Gastroesophageal sphincter (tissue), 4 donors: Measurements from ENCODE around the gene FANK1. TPM values are rescaled to one million over a fixed set of nuclear protein-coding genes. Genes with fewer than 3 reads are reported as not detected.

Experiments used
- ATAC-seq: fragments of 150-250 bp; one replicate; pipeline ENCODE4 v1.9.1; 2016; ENCODE audit warnings: mild to moderate bottlenecking, moderate library complexity
- H3K27ac ChIP-seq, 4 donors: fragments of 200-600 bp; sonication (generic) in 3 of 4; 1 replicate in 3 of 4; 2 replicates in 1 of 4; pipeline ENCODE4 v1.5.1; 2016 to 2019
- H3K27me3 ChIP-seq: fragments of 200-600 bp; sonication (generic); one replicate; pipeline ENCODE4 v1.5.1; 2019
- H3K36me3 ChIP-seq, 2 donors: fragments of 200-600 bp; sonication (generic); one replicate each; pipeline ENCODE4 v1.5.1; 2019; ENCODE audit warnings: control low read depth in 1 of 2
- H3K4me1 ChIP-seq, 3 donors: fragments of 200-600 bp; sonication (generic); 1 replicate in 2 of 3; 2 replicates in 1 of 3; pipeline ENCODE4 v1.5.1; 2016 to 2019; ENCODE audit warnings: control low read depth in 2 of 3
- H3K4me3 ChIP-seq, 2 donors: fragments of 200-600 bp; sonication (generic); one replicate each; pipeline ENCODE4 v1.5.1; 2019; ENCODE audit warnings: mild to moderate bottlenecking in 1 of 2, moderate library complexity in 1 of 2
- H3K9me3 ChIP-seq, 3 donors: fragments of 200-600 bp; sonication (generic); one replicate each; pipeline ENCODE4 v1.5.1; 2017 to 2019; ENCODE audit warnings: control low read depth in 2 of 3
- CTCF ChIP-seq, 4 experiments: fragments of 200-600 bp in 2 of 4; fragments of 450-650 bp in 2 of 4; sonication (generic) in 1 of 4; IDR thresholded peaks; one replicate each; pipeline ENCODE4 v1.5.1; 2017 to 2019; ENCODE audit warnings: antibody characterized with exemption in 4 of 4, mild to moderate bottlenecking in 2 of 4, moderate library complexity in 2 of 4
- EP300 ChIP-seq: sonication (generic); formaldehyde crosslinking; IDR thresholded peaks from one replicate; pipeline ENCODE4 v1.6.1; 2017; ENCODE audit warnings: antibody characterized with exemption, mild to moderate bottlenecking
- POLR2A ChIP-seq, 2 donors: fragments of 450-650 bp; IDR thresholded peaks; one replicate each; pipeline ENCODE4 v1.6.1; 2017; ENCODE audit warnings: antibody characterized with exemption in 2 of 2, mild to moderate bottlenecking in 2 of 2, moderate library complexity in 1 of 2
- POLR2AphosphoS5 ChIP-seq: sonication (generic); formaldehyde crosslinking; IDR thresholded peaks from one replicate; pipeline ENCODE4 v1.6.1; 2017; ENCODE audit warnings: antibody characterized with exemption
- WGBS, 2 donors: methylation state at CpG; one replicate each; pipeline ENCODE4 v1.1.5; 2018; ENCODE audit warnings: low coverage in 1 of 2; 5-methylcytosine and 5-hydroxymethylcytosine counted together
- total RNA-seq, 4 donors: library from RNA; depleted of rRNA; stranded (reverse); fragments of >200 nt; gene quantifications; one replicate each; pipeline ENCODE4 v1.1.0, GENCODE V29; 2016

FANK1 gene
- total RNA-seq, 4 donors from 2014 or later: 0.81 to 1.7 (median 0.93) TPM; not detected in 1

GRCh38 chr10:125983656-125984055 is 87.3 kb downstream of the FANK1 start:
- no peak for ATAC-seq
- TF ChIP-seq EP300 (no peak), CTCF (IDR thresholded peaks at IDR 0.05) (no peak), POLR2AphosphoS5 (no peak), POLR2A (IDR thresholded peaks at IDR 0.05) (no peak)
- no peaks in the 10 kb centered on the region for H3K36me3 ChIP-seq
- WGBS, 2 donors: 90 to 100% methylated on average over 4 to 5 of the region's 5 CpGs
- H3K4me3 ChIP-seq: no peak overlapping the region
- H3K4me1 ChIP-seq: no peaks in the 10 kb centered on the region
- no peaks in the 10 kb centered on the region for H3K9me3 ChIP-seq
- H3K27me3 ChIP-seq: no peaks in the 10 kb centered on the region
- no peak overlapping the region for H3K27ac ChIP-seq

- Histone ChIP-seq H3K4me1 (no peaks in the 10 kb centered on the region), H3K36me3 (no peaks in the 10 kb centered on the region), H3K27ac (no peak overlapping the region), H3K4me3 (no peak overlapping the region), H3K27me3 (no peaks in the 10 kb centered on the region), H3K9me3 (no peaks in the 10 kb centered on the region)
- ATAC-seq: no peak
- WGBS, 2 donors: 65 to 70% methylated on average over 2 to 3 of the region's 4 CpGs
- TF ChIP-seq POLR2A (IDR thresholded peaks at IDR 0.05) (no peak), CTCF (IDR thresholded peaks at IDR 0.05) (no peak), EP300 (no peak), POLR2AphosphoS5 (no peak)
Measured at GRCh38 chr10:125984346-125984745, 88.0 kb downstream of the FANK1 start.

GRCh38 chr10:125984865-125985495 is 88.6 kb downstream of the FANK1 start:
- Histone ChIP-seq H3K4me1 (no peaks in the 10 kb centered on the region), H3K27me3 (no peaks in the 10 kb centered on the region), H3K4me3 (no peak overlapping the region), H3K27ac (no peak overlapping the region), H3K9me3 (no peaks in the 10 kb centered on the region), H3K36me3 (no peaks in the 10 kb centered on the region)
- 93% methylated on average over 6 of the region's 6 CpGs for WGBS, 2 donors
- no peak for ATAC-seq
- TF ChIP-seq POLR2AphosphoS5: no peak
- no peak for TF ChIP-seq POLR2A (IDR thresholded peaks at IDR 0.05)
- TF ChIP-seq CTCF (IDR thresholded peaks at IDR 0.05): no peak

GRCh38 chr10:125985557-125986240 is 89.3 kb downstream of the FANK1 start:
- H3K36me3 ChIP-seq: no peaks in the 10 kb centered on the region
- no peak for ATAC-seq
- no peak for TF ChIP-seq CTCF (IDR thresholded peaks at IDR 0.05)
- no peak for TF ChIP-seq POLR2A (IDR thresholded peaks at IDR 0.05)
- no peak for TF ChIP-seq POLR2AphosphoS5
- no peak for TF ChIP-seq EP300
- H3K27me3 ChIP-seq: no peaks in the 10 kb centered on the region
- no peak overlapping the region for H3K4me3 ChIP-seq
- H3K27ac ChIP-seq: no peak overlapping the region
- no peaks in the 10 kb centered on the region for H3K4me1 ChIP-seq
- no peaks in the 10 kb centered on the region for H3K9me3 ChIP-seq
- WGBS, 2 donors: 73 to 100% methylated on average over 2 to 5 of the region's 5 CpGs

- Histone ChIP-seq H3K4me1 (no peaks in the 10 kb centered on the region), H3K9me3 (no peaks in the 10 kb centered on the region), H3K27ac (no peak overlapping the region), H3K36me3 (no peaks in the 10 kb centered on the region), H3K27me3 (no peaks in the 10 kb centered on the region), H3K4me3 (no peak overlapping the region)
- WGBS, 2 donors: 93 to 94% methylated on average over 2 to 4 of the region's 5 CpGs
- ATAC-seq: no peak
- TF ChIP-seq EP300 (no peak), POLR2AphosphoS5 (no peak), CTCF (IDR thresholded peaks at IDR 0.05) (no peak), POLR2A (IDR thresholded peaks at IDR 0.05) (no peak)
Measured at GRCh38 chr10:125989791-125990190, 93.4 kb downstream of the FANK1 start.
